Vagina (tissue), 2 donors: ENCODE measurements around the gene NFATC2. TPM values are rescaled to one million over a fixed set of nuclear protein-coding genes. Genes with fewer than 3 reads are reported as not detected.

Experiments used
- DNase-seq, 2 donors: peaks; one replicate each; pipeline ENCODE4 v3.0.0-alpha.2; 2017; ENCODE audit errors: extremely low spot score in 2 of 2
- H3K27ac ChIP-seq: fragments of 200-600 bp; sonication (generic); one replicate; pipeline ENCODE4 v1.5.1; 2019
- H3K27me3 ChIP-seq: fragments of 200-600 bp; sonication (generic); one replicate; pipeline ENCODE4 v1.5.1; 2019
- H3K36me3 ChIP-seq, 2 donors: fragments of 200-600 bp; sonication (generic); one replicate each; pipeline ENCODE4 v1.5.1; 2017 to 2019
- H3K4me1 ChIP-seq: fragments of 200-600 bp; sonication (generic); one replicate; pipeline ENCODE4 v1.5.1; 2019
- H3K4me3 ChIP-seq, 2 donors: fragments of 200-600 bp; sonication (generic); 1 replicate in 1 of 2; 2 replicates in 1 of 2; pipeline ENCODE4 v1.5.1; 2016 to 2019
- H3K9me3 ChIP-seq: fragments of 200-600 bp; sonication (generic); one replicate; pipeline ENCODE4 v1.5.1; 2019
- CTCF ChIP-seq, 3 experiments: fragments of 450-650 bp in 2 of 3; fragments of 200-600 bp in 1 of 3; sonication (generic) in 1 of 3; IDR thresholded peaks; one replicate each; pipeline ENCODE4 v1.5.1; 2017 to 2019; ENCODE audit warnings: antibody characterized with exemption in 3 of 3, mild to moderate bottlenecking in 2 of 3, moderate library complexity in 2 of 3
- POLR2A ChIP-seq, 2 donors: fragments of 450-650 bp; IDR thresholded peaks; one replicate each; pipeline ENCODE4 v1.6.1; 2017; ENCODE audit warnings: antibody characterized with exemption in 2 of 2, mild to moderate bottlenecking in 2 of 2, moderate library complexity in 2 of 2
- POLR2AphosphoS5 ChIP-seq, 2 donors: sonication (generic); formaldehyde crosslinking; IDR thresholded peaks; one replicate each; pipeline ENCODE4 v1.9.0; 2017; ENCODE audit warnings: antibody characterized with exemption in 2 of 2, mild to moderate bottlenecking in 2 of 2, low read depth in 1 of 2; ENCODE audit not compliant: insufficient read depth in 1 of 2
- intact Hi-C: fragments of 100-400 bp; cut with DNase I; formaldehyde crosslinking; loops from one replicate; pipeline ENCODE4 v1.15.1; 2023
- total RNA-seq: library from RNA; depleted of rRNA; stranded (reverse); fragments of >200 nt; gene quantifications from one replicate; pipeline ENCODE4 v1.2.3, GENCODE V29; 2016

NFATC2 gene
- total RNA-seq, 1 donor from 2014 or later = 7.4 TPM

GRCh38 chr20:51523276-51524013 lies 19.1 kb downstream of the NFATC2 start:
- Histone ChIP-seq H3K4me3 (no peak overlapping the region), H3K36me3 (no peaks in the 10 kb centered on the region), H3K4me1 (peaks cover 7% of the 10 kb centered on the region), H3K27me3 (no peaks in the 10 kb centered on the region), H3K9me3 (no peaks in the 10 kb centered on the region), H3K27ac (no peak overlapping the region)
- TF ChIP-seq POLR2A (IDR thresholded peaks at IDR 0.05) (no peak), CTCF (IDR thresholded peaks at IDR 0.05) (no peak), POLR2AphosphoS5 (IDR thresholded peaks at IDR 0.05; ENCODE audit: insufficient read depth in 1 of 2, low read depth in 1 of 2) (no peak)
- no peak for DNase-seq
- intact Hi-C loops = no loop called here

- H3K27ac ChIP-seq = no peak overlapping the region
- DNase-seq = no peak
- TF ChIP-seq POLR2A (IDR thresholded peaks at IDR 0.05) (no peak), POLR2AphosphoS5 (IDR thresholded peaks at IDR 0.05; ENCODE audit: insufficient read depth in 1 of 2, low read depth in 1 of 2) (no peak), CTCF (IDR thresholded peaks at IDR 0.05) (no peak)
- intact Hi-C loops = no loop called here
- H3K4me1 ChIP-seq = peaks cover 7% of the 10 kb centered on the region
- H3K4me3 ChIP-seq = no peak overlapping the region
- H3K27me3 ChIP-seq = no peaks in the 10 kb centered on the region
- H3K36me3 ChIP-seq = no peaks in the 10 kb centered on the region
- H3K9me3 ChIP-seq = no peaks in the 10 kb centered on the region
Measured at GRCh38 chr20:51522207-51522606, 20.3 kb downstream of the NFATC2 start.

- Histone ChIP-seq H3K36me3 (peaks cover 0 to 5% of the 10 kb centered on the region in 2 donors), H3K4me3 (no peak overlapping the region), H3K27me3 (no peaks in the 10 kb centered on the region), H3K9me3 (no peaks in the 10 kb centered on the region), H3K27ac (no peak overlapping the region), H3K4me1 (no peaks in the 10 kb centered on the region)
- DNase-seq = no peak
- intact Hi-C loops = no loop called here
- TF ChIP-seq POLR2A (IDR thresholded peaks at IDR 0.05) (no peak), CTCF (IDR thresholded peaks at IDR 0.05) (no peak), POLR2AphosphoS5 (IDR thresholded peaks at IDR 0.05; ENCODE audit: insufficient read depth in 1 of 2, low read depth in 1 of 2) (no peak)
Measured at GRCh38 chr20:51517839-51518238, 24.7 kb downstream of the NFATC2 start.

- no peak for DNase-seq
- Histone ChIP-seq H3K36me3 (peaks cover 0 to 5% of the 10 kb centered on the region in 2 donors), H3K9me3 (no peaks in the 10 kb centered on the region), H3K27ac (no peak overlapping the region), H3K4me3 (no peak overlapping the region), H3K4me1 (no peaks in the 10 kb centered on the region), H3K27me3 (no peaks in the 10 kb centered on the region)
- intact Hi-C loops = no loop called here
- TF ChIP-seq CTCF (IDR thresholded peaks at IDR 0.05) (no peak), POLR2A (IDR thresholded peaks at IDR 0.05) (no peak), POLR2AphosphoS5 (IDR thresholded peaks at IDR 0.05; ENCODE audit: insufficient read depth in 1 of 2, low read depth in 1 of 2) (no peak)
Measured at GRCh38 chr20:51516855-51517254, 25.7 kb downstream of the NFATC2 start.

GRCh38 chr20:51514836-51515235 lies 27.7 kb downstream of the NFATC2 start:
- TF ChIP-seq POLR2A (IDR thresholded peaks at IDR 0.05) (no peak), POLR2AphosphoS5 (IDR thresholded peaks at IDR 0.05; ENCODE audit: insufficient read depth in 1 of 2, low read depth in 1 of 2) (no peak), CTCF (IDR thresholded peaks at IDR 0.05) (no peak)
- Histone ChIP-seq H3K4me3 (no peak overlapping the region), H3K27me3 (no peaks in the 10 kb centered on the region), H3K27ac (no peak overlapping the region), H3K9me3 (no peaks in the 10 kb centered on the region), H3K36me3 (peaks cover 0 to 5% of the 10 kb centered on the region in 2 donors), H3K4me1 (no peaks in the 10 kb centered on the region)
- intact Hi-C loops = no loop called here
- DNase-seq = no peak
